ENCODE results near the gene NR6A1.

The NR6A1 gene

GRCh38 chr9:124786881-124787573 lies 15.9 kb upstream of the NR6A1 start:
- no peak for ATAC-seq

DNA sequence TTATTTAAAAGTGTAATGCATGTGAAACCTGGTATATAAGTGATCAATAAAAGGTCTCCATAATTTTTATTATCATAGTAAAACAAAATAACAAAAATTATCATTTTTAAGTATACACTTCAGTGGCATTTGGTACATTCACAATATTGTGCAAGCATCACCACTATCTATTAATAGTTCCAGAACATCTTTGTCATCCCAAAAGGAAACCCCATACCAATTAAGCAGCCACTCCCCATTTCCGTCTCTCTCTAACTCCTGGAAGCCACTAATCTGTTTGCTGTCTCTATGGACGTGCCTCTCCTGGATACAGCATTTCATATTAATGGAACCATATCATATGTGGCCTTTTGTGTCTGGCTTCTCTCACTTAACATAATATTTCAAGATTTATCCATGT lies 13.4 kb upstream of the NR6A1 start:
- no peak; the same call in 1 of the 3 replicates for ATAC-seq
- no peak for TF ChIP-seq RARB (CRISPR knock-in tag; IDR thresholded peaks at IDR 0.05)
- TF ChIP-seq TOX (CRISPR knock-in tag; IDR thresholded peaks at IDR 0.05; ENCODE audit: borderline replicate concordance), result no peak
- no peak for TF ChIP-seq ARNTL (CRISPR knock-in tag; IDR thresholded peaks at IDR 0.05; ENCODE audit: borderline replicate concordance, low read depth)
- TF ChIP-seq ZFP3 (CRISPR knock-in tag; IDR thresholded peaks at IDR 0.05), result no peak
- TF ChIP-seq PPARA (CRISPR knock-in tag; IDR thresholded peaks at IDR 0.05; ENCODE audit: borderline replicate concordance), result no peak
- no peak for TF ChIP-seq POU6F1 (CRISPR knock-in tag; IDR thresholded peaks at IDR 0.05; ENCODE audit: borderline replicate concordance, low read depth)
- TF ChIP-seq ZC3H10 (CRISPR knock-in tag; IDR thresholded peaks at IDR 0.05), result no peak
- TF ChIP-seq ZNF8 (CRISPR knock-in tag; IDR thresholded peaks at IDR 0.05), result no peak
- TF ChIP-seq BACH2 (CRISPR knock-in tag; IDR thresholded peaks at IDR 0.05; ENCODE audit: borderline replicate concordance), result no peak
- TF ChIP-seq CSDC2 (CRISPR knock-in tag; IDR thresholded peaks at IDR 0.05), result no peak
- TF ChIP-seq ZNF70 (CRISPR knock-in tag; IDR thresholded peaks at IDR 0.05), result no peak

More at GRCh38 chr9:124786881-124787573, 15.9 kb upstream of the NR6A1 start:
- no peak for TF ChIP-seq ZC3H10 (CRISPR knock-in tag; IDR thresholded peaks at IDR 0.05)
- TF ChIP-seq POU6F1 (CRISPR knock-in tag; IDR thresholded peaks at IDR 0.05; ENCODE audit: borderline replicate concordance, low read depth), result no peak
- TF ChIP-seq BACH2 (CRISPR knock-in tag; IDR thresholded peaks at IDR 0.05; ENCODE audit: borderline replicate concordance), result no peak
- no peak for TF ChIP-seq GLIS3 (CRISPR knock-in tag; IDR thresholded peaks at IDR 0.05)
- TF ChIP-seq ARNTL (CRISPR knock-in tag; IDR thresholded peaks at IDR 0.05; ENCODE audit: borderline replicate concordance, low read depth), result no peak
- TF ChIP-seq TOX (CRISPR knock-in tag; IDR thresholded peaks at IDR 0.05; ENCODE audit: borderline replicate concordance), result no peak

GRCh38 chr9:124783830-124784229 lies 12.7 kb upstream of the NR6A1 start:
- no peak for ATAC-seq

GRCh38 chr9:124782661-124783574 lies 11.8 kb upstream of the NR6A1 start:
- ATAC-seq, result no peak
- no peak for TF ChIP-seq ZNF70 (CRISPR knock-in tag; IDR thresholded peaks at IDR 0.05)
- TF ChIP-seq TCF4 (CRISPR knock-in tag; IDR thresholded peaks at IDR 0.05; ENCODE audit: borderline replicate concordance), result no peak
- TF ChIP-seq, protein P1, sequence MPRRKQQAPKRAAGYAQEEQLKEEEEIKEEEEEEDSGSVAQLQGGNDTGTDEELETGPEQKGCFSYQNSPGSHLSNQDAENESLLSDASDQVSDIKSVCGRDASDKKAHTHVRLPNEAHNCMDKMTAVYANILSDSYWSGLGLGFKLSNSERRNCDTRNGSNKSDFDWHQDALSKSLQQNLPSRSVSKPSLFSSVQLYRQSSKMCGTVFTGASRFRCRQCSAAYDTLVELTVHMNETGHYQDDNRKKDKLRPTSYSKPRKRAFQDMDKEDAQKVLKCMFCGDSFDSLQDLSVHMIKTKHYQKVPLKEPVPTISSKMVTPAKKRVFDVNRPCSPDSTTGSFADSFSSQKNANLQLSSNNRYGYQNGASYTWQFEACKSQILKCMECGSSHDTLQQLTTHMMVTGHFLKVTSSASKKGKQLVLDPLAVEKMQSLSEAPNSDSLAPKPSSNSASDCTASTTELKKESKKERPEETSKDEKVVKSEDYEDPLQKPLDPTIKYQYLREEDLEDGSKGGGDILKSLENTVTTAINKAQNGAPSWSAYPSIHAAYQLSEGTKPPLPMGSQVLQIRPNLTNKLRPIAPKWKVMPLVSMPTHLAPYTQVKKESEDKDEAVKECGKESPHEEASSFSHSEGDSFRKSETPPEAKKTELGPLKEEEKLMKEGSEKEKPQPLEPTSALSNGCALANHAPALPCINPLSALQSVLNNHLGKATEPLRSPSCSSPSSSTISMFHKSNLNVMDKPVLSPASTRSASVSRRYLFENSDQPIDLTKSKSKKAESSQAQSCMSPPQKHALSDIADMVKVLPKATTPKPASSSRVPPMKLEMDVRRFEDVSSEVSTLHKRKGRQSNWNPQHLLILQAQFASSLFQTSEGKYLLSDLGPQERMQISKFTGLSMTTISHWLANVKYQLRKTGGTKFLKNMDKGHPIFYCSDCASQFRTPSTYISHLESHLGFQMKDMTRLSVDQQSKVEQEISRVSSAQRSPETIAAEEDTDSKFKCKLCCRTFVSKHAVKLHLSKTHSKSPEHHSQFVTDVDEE (CRISPR knock-in tag; IDR thresholded peaks at IDR 0.05), result no peak
- TF ChIP-seq ARNTL (CRISPR knock-in tag; IDR thresholded peaks at IDR 0.05; ENCODE audit: borderline replicate concordance, low read depth), result no peak
- TF ChIP-seq, protein P2, sequence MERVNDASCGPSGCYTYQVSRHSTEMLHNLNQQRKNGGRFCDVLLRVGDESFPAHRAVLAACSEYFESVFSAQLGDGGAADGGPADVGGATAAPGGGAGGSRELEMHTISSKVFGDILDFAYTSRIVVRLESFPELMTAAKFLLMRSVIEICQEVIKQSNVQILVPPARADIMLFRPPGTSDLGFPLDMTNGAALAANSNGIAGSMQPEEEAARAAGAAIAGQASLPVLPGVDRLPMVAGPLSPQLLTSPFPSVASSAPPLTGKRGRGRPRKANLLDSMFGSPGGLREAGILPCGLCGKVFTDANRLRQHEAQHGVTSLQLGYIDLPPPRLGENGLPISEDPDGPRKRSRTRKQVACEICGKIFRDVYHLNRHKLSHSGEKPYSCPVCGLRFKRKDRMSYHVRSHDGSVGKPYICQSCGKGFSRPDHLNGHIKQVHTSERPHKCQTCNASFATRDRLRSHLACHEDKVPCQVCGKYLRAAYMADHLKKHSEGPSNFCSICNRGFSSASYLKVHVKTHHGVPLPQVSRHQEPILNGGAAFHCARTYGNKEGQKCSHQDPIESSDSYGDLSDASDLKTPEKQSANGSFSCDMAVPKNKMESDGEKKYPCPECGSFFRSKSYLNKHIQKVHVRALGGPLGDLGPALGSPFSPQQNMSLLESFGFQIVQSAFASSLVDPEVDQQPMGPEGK (CRISPR knock-in tag; IDR thresholded peaks at IDR 0.05; ENCODE audit: borderline replicate concordance), result no peak
- no peak for TF ChIP-seq SNAI2 (CRISPR knock-in tag; IDR thresholded peaks at IDR 0.05)
- TF ChIP-seq BACH2 (CRISPR knock-in tag; IDR thresholded peaks at IDR 0.05; ENCODE audit: borderline replicate concordance), result no peak
- TF ChIP-seq CSDC2 (CRISPR knock-in tag; IDR thresholded peaks at IDR 0.05), result no peak
- TF ChIP-seq ESRRG (CRISPR knock-in tag; IDR thresholded peaks at IDR 0.05), result no peak
- no peak for TF ChIP-seq RARB (CRISPR knock-in tag; IDR thresholded peaks at IDR 0.05)
- TF ChIP-seq PPARA (CRISPR knock-in tag; IDR thresholded peaks at IDR 0.05; ENCODE audit: borderline replicate concordance), result no peak
- TF ChIP-seq GLIS3 (CRISPR knock-in tag; IDR thresholded peaks at IDR 0.05), result no peak
- no peak for TF ChIP-seq ZNF8 (CRISPR knock-in tag; IDR thresholded peaks at IDR 0.05)
- TF ChIP-seq ZFP30 (CRISPR knock-in tag; IDR thresholded peaks at IDR 0.05), result no peak
- TF ChIP-seq POU6F1 (CRISPR knock-in tag; IDR thresholded peaks at IDR 0.05; ENCODE audit: borderline replicate concordance, low read depth), result no peak
- TF ChIP-seq ZFP3 (CRISPR knock-in tag; IDR thresholded peaks at IDR 0.05), result no peak

More at GRCh38 chr9:124783830-124784229, 12.7 kb upstream of the NR6A1 start:
- TF ChIP-seq ZC3H10 (CRISPR knock-in tag; IDR thresholded peaks at IDR 0.05), result no peak
- TF ChIP-seq, protein P2 (CRISPR knock-in tag; IDR thresholded peaks at IDR 0.05; ENCODE audit: borderline replicate concordance), result no peak
- no peak for TF ChIP-seq ISL1 (CRISPR knock-in tag; IDR thresholded peaks at IDR 0.05)
- no peak for TF ChIP-seq ESRRG (CRISPR knock-in tag; IDR thresholded peaks at IDR 0.05)

Data from SK-N-SH treated with all-trans-retinoic acid at 6 μM for 48 hours (cell line).